Thyroid gland (tissue), 4 donors: ENCODE results near the gene RPS6KA5. TPM values are rescaled to one million over a fixed set of nuclear protein-coding genes. Genes with fewer than 3 reads are reported as not detected.
"Not testable (repeated sequence)": the region's sequence is repeated elsewhere in the genome, so short reads cannot be mapped to it uniquely, and the experiment has no call there.

ENCODE experiments used
- DNase-seq, 2 donors: peaks; one replicate each; pipeline ENCODE4 v3.0.0-alpha.2; 2019
- H3K27ac ChIP-seq, 3 donors: fragments of 200-600 bp; sonication (generic); 1 replicate in 2 of 3; 2 replicates in 1 of 3; pipeline ENCODE4 v1.5.1; 2016 to 2019; ENCODE audit warnings: mild to moderate bottlenecking in 1 of 3, moderate library complexity in 1 of 3
- H3K27me3 ChIP-seq: fragments of 200-600 bp; sonication (generic); one replicate; pipeline ENCODE4 v1.5.1; 2019
- H3K36me3 ChIP-seq, 2 donors: fragments of 200-600 bp; sonication (generic); one replicate each; pipeline ENCODE4 v1.5.1; 2016 to 2019
- H3K4me1 ChIP-seq, 2 donors: fragments of 200-600 bp; sonication (generic); one replicate each; pipeline ENCODE4 v1.5.1; 2017 to 2019
- H3K4me3 ChIP-seq, 3 donors: fragments of 200-600 bp; sonication (generic); replicated peaks in 1 of 3; 1 replicate in 2 of 3; 2 replicates in 1 of 3; pipeline ENCODE4 v1.5.1; 2016; ENCODE audit warnings: mild to moderate bottlenecking in 1 of 3
- H3K9me3 ChIP-seq: fragments of 200-600 bp; sonication (generic); one replicate; pipeline ENCODE4 v1.5.1; 2017
- POLR2A ChIP-seq, 2 donors: fragments of 450-650 bp; IDR thresholded peaks; one replicate each; pipeline ENCODE4 v1.6.1; 2017; ENCODE audit warnings: antibody characterized with exemption in 2 of 2, mild to moderate bottlenecking in 2 of 2, moderate library complexity in 1 of 2
- WGBS, 2 donors: methylation state at CpG; one replicate each; pipeline ENCODE4 v1.1.5; 2017; 5-methylcytosine and 5-hydroxymethylcytosine counted together
- intact Hi-C: fragments of 100-400 bp; cut with DNase I; formaldehyde crosslinking; loops from one replicate; pipeline ENCODE4 v1.15.1; 2023
- total RNA-seq, 4 donors: library from RNA; depleted of rRNA; stranded (reverse); fragments of >200 nt; gene quantifications; one replicate each; pipeline ENCODE4 v1.2.3, GENCODE V29; 2016
- TF ChIP-seq, protein P1 (sequence below), 6 experiments: fragments of 200-600 bp in 3 of 6; fragments of 450-650 bp in 3 of 6; sonication (generic) in 3 of 6; IDR thresholded peaks; one replicate each; pipeline ENCODE4 v1.5.1; 2016 to 2019; ENCODE audit warnings: antibody characterized with exemption in 6 of 6, mild to moderate bottlenecking in 2 of 6, inconsistent platforms in 1 of 6, moderate library complexity in 1 of 6

Gene RPS6KA5
- total RNA-seq, 4 donors from 2014 or later = 6.4 to 17.4 (median 8.9) TPM

DNA sequence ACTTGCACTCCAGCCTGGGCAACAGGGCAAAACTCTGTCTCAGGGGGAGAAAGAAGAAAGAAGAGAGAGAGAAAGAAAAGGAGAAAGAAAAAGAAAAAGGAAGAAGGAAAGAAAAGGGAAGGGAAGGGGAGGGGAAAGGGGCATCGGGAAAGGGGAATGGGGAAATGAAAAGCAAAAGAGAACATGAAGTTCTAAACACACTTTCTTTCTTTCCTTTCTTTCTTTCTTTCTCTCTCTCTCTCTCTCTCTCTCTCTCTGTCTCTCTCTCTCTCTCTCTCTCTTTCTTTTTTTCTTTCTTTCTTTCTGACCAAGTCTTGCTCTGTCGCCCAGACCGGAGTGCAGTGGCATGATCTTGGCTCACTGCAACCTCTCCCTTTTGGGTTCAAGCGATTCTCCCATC is 76.9 kb downstream of the RPS6KA5 start:
- no peak for DNase-seq
- no peaks in the 10 kb centered on the region for H3K36me3 ChIP-seq
- H3K4me3 ChIP-seq = no peak overlapping the region
- 95% methylated on average over 4 of the region's 4 CpGs for WGBS, 2 donors
- TF ChIP-seq, protein P1, sequence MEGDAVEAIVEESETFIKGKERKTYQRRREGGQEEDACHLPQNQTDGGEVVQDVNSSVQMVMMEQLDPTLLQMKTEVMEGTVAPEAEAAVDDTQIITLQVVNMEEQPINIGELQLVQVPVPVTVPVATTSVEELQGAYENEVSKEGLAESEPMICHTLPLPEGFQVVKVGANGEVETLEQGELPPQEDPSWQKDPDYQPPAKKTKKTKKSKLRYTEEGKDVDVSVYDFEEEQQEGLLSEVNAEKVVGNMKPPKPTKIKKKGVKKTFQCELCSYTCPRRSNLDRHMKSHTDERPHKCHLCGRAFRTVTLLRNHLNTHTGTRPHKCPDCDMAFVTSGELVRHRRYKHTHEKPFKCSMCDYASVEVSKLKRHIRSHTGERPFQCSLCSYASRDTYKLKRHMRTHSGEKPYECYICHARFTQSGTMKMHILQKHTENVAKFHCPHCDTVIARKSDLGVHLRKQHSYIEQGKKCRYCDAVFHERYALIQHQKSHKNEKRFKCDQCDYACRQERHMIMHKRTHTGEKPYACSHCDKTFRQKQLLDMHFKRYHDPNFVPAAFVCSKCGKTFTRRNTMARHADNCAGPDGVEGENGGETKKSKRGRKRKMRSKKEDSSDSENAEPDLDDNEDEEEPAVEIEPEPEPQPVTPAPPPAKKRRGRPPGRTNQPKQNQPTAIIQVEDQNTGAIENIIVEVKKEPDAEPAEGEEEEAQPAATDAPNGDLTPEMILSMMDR (IDR thresholded peaks at IDR 0.05) = no peak
- no peak for TF ChIP-seq POLR2A (IDR thresholded peaks at IDR 0.05)
- H3K9me3 ChIP-seq = no peaks in the 10 kb centered on the region
- H3K27me3 ChIP-seq = no peaks in the 10 kb centered on the region
- no peak overlapping the region for H3K27ac ChIP-seq
- H3K4me1 ChIP-seq = peaks cover 10 to 16% of the 10 kb centered on the region in 2 donors
- intact Hi-C loops = no loop called here

DNA sequence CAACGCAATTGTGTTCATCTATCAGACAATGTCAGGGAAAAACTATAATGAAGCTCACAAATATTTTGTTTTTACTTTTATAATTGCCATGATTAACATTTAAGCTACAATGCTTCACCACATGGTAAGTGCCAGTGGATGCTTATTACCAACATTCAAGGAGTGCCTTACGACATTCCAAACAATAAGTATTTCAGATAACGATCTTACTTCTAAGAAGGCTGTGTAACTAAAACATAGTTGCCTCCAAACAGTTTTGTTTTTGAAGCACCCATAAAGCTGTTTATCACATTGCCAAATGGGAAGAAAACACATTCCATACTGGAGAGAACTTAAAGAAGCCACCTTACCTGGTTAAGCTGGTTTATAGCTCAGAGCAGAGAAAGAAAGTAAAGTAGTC is 78.8 kb downstream of the RPS6KA5 start:
- H3K36me3 ChIP-seq = no peaks in the 10 kb centered on the region
- H3K4me3 ChIP-seq = no peak overlapping the region
- H3K9me3 ChIP-seq = no peaks in the 10 kb centered on the region
- no peaks in the 10 kb centered on the region for H3K27me3 ChIP-seq
- peaks cover 10 to 16% of the 10 kb centered on the region in 2 donors for H3K4me1 ChIP-seq
- no peak for DNase-seq
- WGBS, 2 donors = 64 to 74% methylated on average over 3 of the region's 3 CpGs
- TF ChIP-seq POLR2A (IDR thresholded peaks at IDR 0.05) = no peak
- TF ChIP-seq, protein P1 (IDR thresholded peaks at IDR 0.05) = no peak
- H3K27ac ChIP-seq = no peak overlapping the region
- intact Hi-C loops = no loop called here

DNA sequence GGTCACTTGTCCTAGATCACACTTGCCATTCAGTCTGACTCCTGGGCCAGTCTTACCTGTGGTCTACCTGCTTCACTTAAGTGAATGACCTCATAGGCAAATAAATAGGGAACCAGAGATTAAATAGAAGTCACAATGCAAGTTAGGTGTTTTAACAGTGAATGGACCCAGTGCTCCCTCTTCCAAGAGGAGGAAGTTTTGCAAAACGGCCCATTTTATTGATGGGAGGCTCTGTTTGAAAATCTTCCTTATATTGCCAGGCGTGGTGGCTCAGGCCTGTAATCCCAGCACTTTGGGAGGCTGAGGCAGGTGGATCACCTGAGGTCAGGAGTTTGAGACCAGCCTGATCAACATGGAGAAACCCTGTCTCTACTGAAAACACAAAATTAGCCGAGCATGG is 79.8 kb downstream of the RPS6KA5 start:
- H3K4me3 ChIP-seq, H3K27ac ChIP-seq, H3K36me3 ChIP-seq, H3K9me3 ChIP-seq, DNase-seq, intact Hi-C loops, H3K27me3 ChIP-seq: not testable (repeated sequence)
- WGBS, 2 donors = 97% methylated on average over 3 of the region's 3 CpGs
- H3K4me1 ChIP-seq = peaks cover 10 to 16% of the 10 kb centered on the region in 2 donors

DNA sequence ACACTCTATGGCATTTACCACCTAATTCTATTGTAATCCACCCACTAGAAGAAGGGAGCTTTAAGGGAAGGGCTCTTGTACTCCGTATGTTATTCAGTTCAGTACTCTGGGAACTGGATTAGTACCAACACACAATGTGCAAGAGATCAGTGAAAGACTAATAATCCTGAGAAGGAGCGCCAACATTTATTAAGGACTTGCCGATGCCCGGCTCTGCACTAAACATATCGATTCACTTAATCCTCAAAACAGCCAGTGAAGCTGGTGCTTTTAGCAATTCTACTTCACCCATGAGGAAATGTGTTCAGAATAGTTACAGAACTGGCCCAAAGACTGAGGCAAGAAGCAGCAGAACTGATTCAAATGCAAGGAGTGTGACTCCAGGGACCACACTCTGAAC is 80.9 kb downstream of the RPS6KA5 start:
- no peak overlapping the region for H3K4me3 ChIP-seq
- no peaks in the 10 kb centered on the region for H3K36me3 ChIP-seq
- peaks cover 10 to 16% of the 10 kb centered on the region in 2 donors for H3K4me1 ChIP-seq
- TF ChIP-seq POLR2A (IDR thresholded peaks at IDR 0.05) = no peak
- TF ChIP-seq, protein P1 (IDR thresholded peaks at IDR 0.05) = no peak
- no peak overlapping the region for H3K27ac ChIP-seq
- 76 to 77% methylated on average over 5 of the region's 5 CpGs for WGBS, 2 donors
- H3K27me3 ChIP-seq = no peaks in the 10 kb centered on the region
- DNase-seq = no peak
- H3K9me3 ChIP-seq = no peaks in the 10 kb centered on the region
- intact Hi-C loops = no loop called here

DNA sequence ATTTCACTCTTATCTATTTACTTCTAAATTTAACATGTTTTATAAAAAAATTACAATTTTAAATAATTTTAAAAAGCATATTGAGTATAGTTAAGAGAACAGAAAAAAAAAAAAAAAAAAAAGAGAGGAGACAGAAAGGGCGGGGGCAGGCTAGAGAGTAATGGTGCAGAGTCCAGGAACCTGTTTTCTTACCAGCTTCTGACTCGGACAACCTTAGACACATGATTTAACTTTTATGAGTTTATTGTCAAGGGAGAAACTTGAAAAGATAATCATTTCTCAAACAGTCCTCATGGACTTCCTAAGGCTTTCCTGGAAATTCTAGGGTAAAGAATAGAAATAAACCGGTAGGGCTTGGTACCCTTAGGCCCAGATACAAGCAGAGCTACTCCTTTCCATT is 84.3 kb downstream of the RPS6KA5 start:
- intact Hi-C loops = no loop called here
- 91 to 95% methylated on average over 3 of the region's 3 CpGs for WGBS, 2 donors
- TF ChIP-seq POLR2A (IDR thresholded peaks at IDR 0.05) = no peak
- TF ChIP-seq, protein P1 (IDR thresholded peaks at IDR 0.05) = no peak
- H3K36me3 ChIP-seq = no peaks in the 10 kb centered on the region
- DNase-seq = no peak
- H3K4me3 ChIP-seq = no peak overlapping the region
- H3K9me3 ChIP-seq = no peaks in the 10 kb centered on the region
- H3K4me1 ChIP-seq = peaks cover 6 to 10% of the 10 kb centered on the region in 2 donors
- no peaks in the 10 kb centered on the region for H3K27me3 ChIP-seq
- H3K27ac ChIP-seq = no peak overlapping the region

DNA sequence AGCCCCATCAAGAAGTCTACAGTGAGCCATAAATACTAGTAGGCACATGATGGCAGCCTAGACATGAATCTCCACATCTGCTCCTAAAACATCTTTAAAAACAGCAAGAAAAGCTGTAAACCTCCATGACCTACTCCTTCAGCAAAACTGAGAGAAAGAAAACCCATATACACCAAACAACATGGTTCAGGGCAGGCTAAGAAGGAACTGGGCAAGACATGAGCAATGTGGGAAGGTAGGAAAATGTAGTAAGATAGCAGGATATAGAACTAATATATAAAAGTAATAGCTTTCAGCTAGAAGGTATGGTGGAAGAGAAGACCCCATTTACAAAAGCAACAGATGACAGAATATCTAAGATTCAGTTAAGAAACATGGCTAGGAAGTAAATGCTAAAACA is 88.8 kb downstream of the RPS6KA5 start:
- Histone ChIP-seq H3K9me3 (no peaks in the 10 kb centered on the region), H3K27me3 (no peaks in the 10 kb centered on the region), H3K27ac (no peak overlapping the region), H3K36me3 (no peaks in the 10 kb centered on the region), H3K4me3 (no peak overlapping the region), H3K4me1 (no peaks in the 10 kb centered on the region)
- TF ChIP-seq, protein P1 (IDR thresholded peaks at IDR 0.05) = no peak
- TF ChIP-seq POLR2A (IDR thresholded peaks at IDR 0.05) = no peak
- DNase-seq = no peak
- intact Hi-C loops = no loop called here
